Chondrocyte (in vitro differentiated cells): ENCODE results near the gene TAS2R1. TPM values are rescaled to one million over a fixed set of nuclear protein-coding genes. Genes with fewer than 3 reads are reported as not detected.

Experiments used
- DNase-seq: peaks from one replicate; pipeline ENCODE4 v3.0.0; 2021; ENCODE audit warnings: mixed read lengths, low spot score
- H3K27ac Mint-ChIP-seq: one replicate; pipeline ENCODE4 v1.8.0; 2021; ENCODE audit warnings: mild to moderate bottlenecking, moderate library complexity, mixed read lengths; ENCODE audit not compliant: unreplicated experiment
- H3K27me3 Mint-ChIP-seq: 2 replicates; pipeline ENCODE4 v1.8.0; 2021; ENCODE audit warnings: low read depth, mixed read lengths
- H3K36me3 Mint-ChIP-seq: 2 replicates; pipeline ENCODE4 v1.8.0; 2021; ENCODE audit warnings: low read depth, mixed read lengths
- H3K4me1 Mint-ChIP-seq: 2 replicates; pipeline ENCODE4 v1.8.0; 2021; ENCODE audit warnings: low read depth, mild to moderate bottlenecking, mixed read lengths
- H3K4me3 Mint-ChIP-seq: one replicate; pipeline ENCODE4 v1.8.0; 2021; ENCODE audit warnings: mild to moderate bottlenecking, moderate library complexity, mixed read lengths; ENCODE audit not compliant: unreplicated experiment
- H3K9me3 Mint-ChIP-seq: 2 replicates; pipeline ENCODE4 v1.8.0; 2021; ENCODE audit warnings: low read depth, mixed read lengths
- long read RNA-seq: library from polyadenylated mRNA; stranded (forward); transcript quantifications from one replicate; pipeline ENCODE4 v2.0.0, GENCODE V29; 2021
- total RNA-seq: library from RNA; stranded (reverse); gene quantifications from 3 replicates; pipeline ENCODE4 v1.2.1, GENCODE V29; 2021
- TF ChIP-seq, protein P1 (sequence below): fragments of 200-600 bp; sonication (generic); IDR thresholded peaks from 2 replicates; pipeline ENCODE4 v1.5.0; 2021; ENCODE audit warnings: antibody characterized with exemption, mild to moderate bottlenecking, moderate library complexity

TAS2R1 gene, protein sequence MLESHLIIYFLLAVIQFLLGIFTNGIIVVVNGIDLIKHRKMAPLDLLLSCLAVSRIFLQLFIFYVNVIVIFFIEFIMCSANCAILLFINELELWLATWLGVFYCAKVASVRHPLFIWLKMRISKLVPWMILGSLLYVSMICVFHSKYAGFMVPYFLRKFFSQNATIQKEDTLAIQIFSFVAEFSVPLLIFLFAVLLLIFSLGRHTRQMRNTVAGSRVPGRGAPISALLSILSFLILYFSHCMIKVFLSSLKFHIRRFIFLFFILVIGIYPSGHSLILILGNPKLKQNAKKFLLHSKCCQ
- 1.6 to 1.7 TPM in 2 of 3 replicates, not detected in the other for total RNA-seq
- long read RNA-seq, partial matches to known transcripts = 0 of 2 reads
- long read RNA-seq, other reads (novel, unspliced or antisense) = 2 of 2 reads

DNA sequence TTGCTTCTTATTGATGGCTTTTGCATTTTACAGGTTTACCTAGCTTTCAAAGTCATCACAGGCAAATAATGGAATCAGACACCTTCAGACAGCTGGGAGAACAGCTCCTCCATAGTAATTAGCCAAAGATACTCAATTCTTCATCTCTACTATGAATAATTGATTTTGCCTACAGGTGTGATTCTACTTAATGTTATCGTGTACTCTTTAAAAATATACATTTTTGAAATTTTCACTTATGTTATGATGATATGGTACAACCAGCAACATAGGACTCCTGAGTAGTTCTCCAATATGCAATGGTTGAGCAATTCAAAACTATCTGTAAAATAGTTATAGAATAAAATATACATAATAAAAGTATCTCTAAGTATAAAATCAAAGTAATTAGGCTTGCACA lies at the start of gene TAS2R1:
Gene TAS2R1 (minus strand): TSS at position 101 of the 400 bp plus-strand sequence. CDS start 319 bp downstream, outside the sequence.
- H3K27ac Mint-ChIP-seq = no peak within 1 kb of the TSS
- H3K36me3 Mint-ChIP-seq = peaks cover 16% of the 10 kb centered on the region
- H3K4me3 Mint-ChIP-seq = no peak within 1 kb of the TSS
- no peak for DNase-seq
- peaks cover 24% of the 10 kb centered on the region for H3K9me3 Mint-ChIP-seq
- peaks cover 7% of the 10 kb centered on the region for H3K4me1 Mint-ChIP-seq
- H3K27me3 Mint-ChIP-seq = no peaks in the 10 kb centered on the region
- TF ChIP-seq, protein P1, sequence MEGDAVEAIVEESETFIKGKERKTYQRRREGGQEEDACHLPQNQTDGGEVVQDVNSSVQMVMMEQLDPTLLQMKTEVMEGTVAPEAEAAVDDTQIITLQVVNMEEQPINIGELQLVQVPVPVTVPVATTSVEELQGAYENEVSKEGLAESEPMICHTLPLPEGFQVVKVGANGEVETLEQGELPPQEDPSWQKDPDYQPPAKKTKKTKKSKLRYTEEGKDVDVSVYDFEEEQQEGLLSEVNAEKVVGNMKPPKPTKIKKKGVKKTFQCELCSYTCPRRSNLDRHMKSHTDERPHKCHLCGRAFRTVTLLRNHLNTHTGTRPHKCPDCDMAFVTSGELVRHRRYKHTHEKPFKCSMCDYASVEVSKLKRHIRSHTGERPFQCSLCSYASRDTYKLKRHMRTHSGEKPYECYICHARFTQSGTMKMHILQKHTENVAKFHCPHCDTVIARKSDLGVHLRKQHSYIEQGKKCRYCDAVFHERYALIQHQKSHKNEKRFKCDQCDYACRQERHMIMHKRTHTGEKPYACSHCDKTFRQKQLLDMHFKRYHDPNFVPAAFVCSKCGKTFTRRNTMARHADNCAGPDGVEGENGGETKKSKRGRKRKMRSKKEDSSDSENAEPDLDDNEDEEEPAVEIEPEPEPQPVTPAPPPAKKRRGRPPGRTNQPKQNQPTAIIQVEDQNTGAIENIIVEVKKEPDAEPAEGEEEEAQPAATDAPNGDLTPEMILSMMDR = no peak

DNA sequence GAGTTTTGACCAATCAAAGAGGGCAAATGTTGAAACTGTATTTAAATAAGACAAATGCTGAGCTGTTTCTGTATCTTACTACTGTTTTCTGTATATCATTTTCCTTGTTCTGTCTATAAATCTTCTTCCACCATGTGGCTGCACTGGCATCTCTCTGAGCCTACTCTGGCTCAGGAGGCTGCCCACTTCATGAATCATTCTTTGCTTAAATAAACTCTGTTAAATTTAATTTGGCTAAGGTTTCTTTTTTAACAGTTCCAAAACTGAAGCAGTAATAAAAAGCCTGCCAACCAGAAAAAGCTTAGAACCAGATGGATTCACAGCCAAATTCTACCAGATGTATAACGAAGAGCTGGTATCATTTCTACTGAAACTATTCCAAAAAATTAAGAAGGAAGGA lies 40.2 kb upstream of the TAS2R1 start:
- Mint-ChIP-seq H3K4me3 (no peak overlapping the region), H3K9me3 (peaks cover 50% of the 10 kb centered on the region), H3K36me3 (peaks cover 12% of the 10 kb centered on the region)

DNA sequence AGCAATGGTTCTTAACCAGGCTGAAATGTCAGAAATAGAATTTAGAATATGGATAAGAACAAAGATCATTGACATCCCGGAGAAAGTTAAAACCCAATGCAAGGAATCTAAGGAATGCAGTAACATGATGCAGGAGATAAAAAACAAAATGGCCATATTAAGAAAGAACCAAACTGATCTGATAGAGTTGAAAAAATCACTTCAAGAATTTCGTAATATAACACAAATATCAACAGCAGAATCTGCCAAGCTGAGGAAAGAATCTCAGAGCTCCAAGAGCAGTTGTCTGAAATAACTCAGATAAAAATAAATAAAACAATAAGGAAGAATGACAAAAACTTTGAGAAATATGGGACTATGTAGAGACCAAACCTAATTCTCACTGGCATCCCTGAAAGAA lies 37.8 kb upstream of the TAS2R1 start:
- Mint-ChIP-seq H3K4me1 (peaks cover 21% of the 10 kb centered on the region), H3K27me3 (no peaks in the 10 kb centered on the region), H3K9me3 (peaks cover 50% of the 10 kb centered on the region), H3K4me3 (peak overlapping the region; percentile 28), H3K27ac (peak overlapping the region; percentile 3), H3K36me3 (peaks cover 15% of the 10 kb centered on the region)
- no peak for DNase-seq
- TF ChIP-seq, protein P1 = no peak

More for the DNA sequence above, 40.2 kb upstream of the TAS2R1 start:
- DNase-seq = no peak
- Mint-ChIP-seq H3K4me1 (peaks cover 19% of the 10 kb centered on the region), H3K27me3 (no peaks in the 10 kb centered on the region), H3K27ac (no peak overlapping the region)
- TF ChIP-seq, protein P1 = no peak

DNA sequence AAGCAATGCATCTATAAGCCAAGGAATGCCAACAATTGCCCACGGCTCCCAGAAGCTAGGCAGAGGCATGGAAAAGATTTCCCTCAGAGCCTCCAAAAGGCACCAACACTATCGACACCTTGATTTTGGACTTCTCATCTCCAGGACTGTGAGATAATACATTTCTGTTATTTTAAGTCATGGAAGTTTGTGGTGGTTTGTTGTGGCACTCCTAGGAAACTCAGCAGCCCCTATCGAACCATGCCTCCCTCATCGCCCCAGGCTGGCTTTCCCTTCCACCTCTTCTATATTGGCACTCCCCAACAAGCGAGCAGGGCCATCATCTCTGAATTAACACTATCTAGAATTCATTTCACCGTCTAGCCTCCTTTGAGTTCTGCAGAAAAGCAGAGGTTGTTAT lies 33.7 kb upstream of the TAS2R1 start:
- peaks cover 18% of the 10 kb centered on the region for H3K9me3 Mint-ChIP-seq
- DNase-seq = no peak
- H3K36me3 Mint-ChIP-seq = peaks cover 5% of the 10 kb centered on the region
- no peak overlapping the region for H3K27ac Mint-ChIP-seq
- TF ChIP-seq, protein P1 = no peak
- H3K4me1 Mint-ChIP-seq = peaks cover 43% of the 10 kb centered on the region
- no peaks in the 10 kb centered on the region for H3K27me3 Mint-ChIP-seq
- no peak overlapping the region for H3K4me3 Mint-ChIP-seq

DNA sequence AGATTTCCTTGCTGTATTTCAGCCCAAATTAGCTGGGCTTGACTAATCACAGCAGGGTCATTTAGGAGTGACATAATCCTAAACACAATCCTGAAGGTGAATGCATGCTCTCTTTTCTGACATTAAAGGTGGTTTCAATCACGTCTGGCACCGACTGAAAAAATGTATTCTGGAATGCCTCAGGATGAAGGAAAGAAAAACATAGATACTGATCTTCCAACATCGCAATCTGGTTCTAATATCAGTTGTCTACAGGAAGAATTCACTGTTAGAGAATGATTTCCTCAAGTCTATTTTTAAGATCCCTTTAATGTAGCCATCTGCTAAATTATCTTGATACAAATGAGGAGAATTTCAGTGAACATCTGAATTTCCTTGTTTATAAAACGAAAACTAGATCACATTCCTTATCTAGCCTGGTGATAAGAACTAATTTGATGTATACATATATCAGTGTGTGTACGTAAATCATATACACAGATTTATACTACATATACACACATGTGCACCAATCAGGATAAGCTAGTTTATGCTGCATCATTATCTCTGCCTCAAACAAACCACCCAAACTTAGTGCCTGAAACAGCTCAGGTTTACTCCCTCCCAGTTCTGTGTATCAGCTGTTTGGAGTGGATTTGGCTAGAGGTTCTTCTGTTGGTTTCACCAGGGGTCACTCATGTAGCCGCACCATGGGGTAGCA lies 31.3 kb upstream of the TAS2R1 start:
- peak overlapping the region; percentile 9 for H3K27ac Mint-ChIP-seq

More for the DNA sequence above, 31.3 kb upstream of the TAS2R1 start:
- H3K9me3 Mint-ChIP-seq = peaks cover 8% of the 10 kb centered on the region
- no peaks in the 10 kb centered on the region for H3K27me3 Mint-ChIP-seq
- H3K4me3 Mint-ChIP-seq = no peak overlapping the region
- TF ChIP-seq, protein P1 = no peak
- no peak for DNase-seq
- H3K4me1 Mint-ChIP-seq = peaks cover 43% of the 10 kb centered on the region
- H3K36me3 Mint-ChIP-seq = peaks cover 3% of the 10 kb centered on the region
